Measurements from ENCODE around the gene SLC43A2. TPM values are rescaled to one million over a fixed set of nuclear protein-coding genes. Genes with fewer than 3 reads are reported as not detected.
A peak's percentile ranks its signal among the peaks of the same experiment; 100 is the strongest.

The SLC43A2 gene
- total RNA-seq, 2 donors from 2014 or later = 21.1 to 21.9 TPM

GRCh38 chr17:1620486-1620885 lies 8.1 kb downstream of the SLC43A2 start:
- H3K36me3 ChIP-seq = no peaks in the 10 kb centered on the region
- ATAC-seq (ENCODE audit: insufficient number of reproducible peaks, low FRiP score, low read depth) = no peak
- no peak overlapping the region for H3K4me3 ChIP-seq
- no peaks in the 10 kb centered on the region for H3K27me3 ChIP-seq (replicated peaks; ENCODE audit: insufficient read depth)
- no peak for TF ChIP-seq CTCF (IDR thresholded peaks at IDR 0.05)
- H3K4me1 ChIP-seq (ENCODE audit: control insufficient read depth in 1 of 2, low read depth in 2 of 2) = no peaks in the 10 kb centered on the region
- H3K9me3 ChIP-seq = no peaks in the 10 kb centered on the region
- H3K27ac ChIP-seq = no peak overlapping the region
- no peak for DNase-seq (ENCODE audit: low spot score)

GRCh38 chr17:1617620-1618174 lies 10.9 kb downstream of the SLC43A2 start:
- no peak overlapping the region for H3K27ac ChIP-seq
- H3K4me3 ChIP-seq = no peak overlapping the region
- TF ChIP-seq CTCF (IDR thresholded peaks at IDR 0.05) = no peak
- no peaks in the 10 kb centered on the region for H3K27me3 ChIP-seq (replicated peaks; ENCODE audit: insufficient read depth)
- no peaks in the 10 kb centered on the region for H3K36me3 ChIP-seq
- H3K9me3 ChIP-seq = no peaks in the 10 kb centered on the region
- no peak for ATAC-seq (ENCODE audit: insufficient number of reproducible peaks, low FRiP score, low read depth)
- H3K4me1 ChIP-seq (ENCODE audit: control insufficient read depth in 1 of 2, low read depth in 2 of 2) = no peaks in the 10 kb centered on the region
- no peak for DNase-seq (ENCODE audit: low spot score)

- Histone ChIP-seq H3K4me1 (ENCODE audit: control insufficient read depth in 1 of 2, low read depth in 2 of 2) (peaks cover 0 to 4% of the 10 kb centered on the region in 2 donors), H3K27me3 (replicated peaks; ENCODE audit: insufficient read depth) (no peaks in the 10 kb centered on the region), H3K27ac (no peak overlapping the region), H3K36me3 (no peaks in the 10 kb centered on the region), H3K9me3 (no peaks in the 10 kb centered on the region), H3K4me3 (no peak overlapping the region)
- DNase-seq (ENCODE audit: low spot score) = no peak
- no peak for ATAC-seq (ENCODE audit: insufficient number of reproducible peaks, low FRiP score, low read depth)
- TF ChIP-seq CTCF (IDR thresholded peaks at IDR 0.05) = no peak
Observed at GRCh38 chr17:1616101-1616500, 12.5 kb downstream of the SLC43A2 start.

GRCh38 chr17:1612400-1612799 lies 16.2 kb downstream of the SLC43A2 start:
- DNase-seq (ENCODE audit: low spot score) (no peak), ATAC-seq (ENCODE audit: insufficient number of reproducible peaks, low FRiP score, low read depth) (no peak)
- no peak for TF ChIP-seq CTCF (IDR thresholded peaks at IDR 0.05)
- Histone ChIP-seq H3K4me1 (ENCODE audit: control insufficient read depth in 1 of 2, low read depth in 2 of 2) (peaks cover 0 to 7% of the 10 kb centered on the region in 2 donors), H3K9me3 (no peaks in the 10 kb centered on the region), H3K4me3 (no peak overlapping the region), H3K27me3 (replicated peaks; ENCODE audit: insufficient read depth) (no peaks in the 10 kb centered on the region), H3K27ac (peak overlapping the region in 1 of 2 donors; percentile 17), H3K36me3 (no peaks in the 10 kb centered on the region)

GRCh38 chr17:1611715-1612114 lies 16.9 kb downstream of the SLC43A2 start:
- peak overlapping the region in 1 of 2 donors; percentile 17 for H3K27ac ChIP-seq
- no peak for ATAC-seq (ENCODE audit: insufficient number of reproducible peaks, low FRiP score, low read depth)
- peak overlapping the region; percentile 28 for H3K4me3 ChIP-seq

More at GRCh38 chr17:1611715-1612114, 16.9 kb downstream of the SLC43A2 start:
- DNase-seq (ENCODE audit: low spot score) = no peak
- no peak for TF ChIP-seq CTCF (IDR thresholded peaks at IDR 0.05)
- Histone ChIP-seq H3K27me3 (replicated peaks; ENCODE audit: insufficient read depth) (no peaks in the 10 kb centered on the region), H3K36me3 (no peaks in the 10 kb centered on the region), H3K9me3 (no peaks in the 10 kb centered on the region), H3K4me1 (ENCODE audit: control insufficient read depth in 1 of 2, low read depth in 2 of 2) (peaks cover 0 to 7% of the 10 kb centered on the region in 2 donors)
